Measurements from ENCODE around the gene RSPO3. TPM values are rescaled to one million over a fixed set of nuclear protein-coding genes. Genes with fewer than 3 reads are reported as not detected.

Gene RSPO3
- polyA plus RNA-seq, 2 of the 4 experiments (the other 2 are of a cell fraction) = 32.4 to 128 TPM

GRCh38 chr6:127128066-127128465 lies 9.6 kb downstream of the RSPO3 start:
- TF ChIP-seq, protein P1, sequence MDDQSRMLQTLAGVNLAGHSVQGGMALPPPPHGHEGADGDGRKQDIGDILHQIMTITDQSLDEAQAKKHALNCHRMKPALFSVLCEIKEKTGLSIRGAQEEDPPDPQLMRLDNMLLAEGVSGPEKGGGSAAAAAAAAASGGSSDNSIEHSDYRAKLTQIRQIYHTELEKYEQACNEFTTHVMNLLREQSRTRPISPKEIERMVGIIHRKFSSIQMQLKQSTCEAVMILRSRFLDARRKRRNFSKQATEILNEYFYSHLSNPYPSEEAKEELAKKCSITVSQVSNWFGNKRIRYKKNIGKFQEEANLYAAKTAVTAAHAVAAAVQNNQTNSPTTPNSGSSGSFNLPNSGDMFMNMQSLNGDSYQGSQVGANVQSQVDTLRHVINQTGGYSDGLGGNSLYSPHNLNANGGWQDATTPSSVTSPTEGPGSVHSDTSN (IDR thresholded peaks at IDR 0.05) = no peak
- no peak for TF ChIP-seq RARB (CRISPR knock-in tag; IDR thresholded peaks at IDR 0.05)
- TF ChIP-seq ZFP36 (IDR thresholded peaks at IDR 0.05; ENCODE audit: borderline replicate concordance, partially characterized antibody) = no peak
- TF ChIP-seq, protein P2, sequence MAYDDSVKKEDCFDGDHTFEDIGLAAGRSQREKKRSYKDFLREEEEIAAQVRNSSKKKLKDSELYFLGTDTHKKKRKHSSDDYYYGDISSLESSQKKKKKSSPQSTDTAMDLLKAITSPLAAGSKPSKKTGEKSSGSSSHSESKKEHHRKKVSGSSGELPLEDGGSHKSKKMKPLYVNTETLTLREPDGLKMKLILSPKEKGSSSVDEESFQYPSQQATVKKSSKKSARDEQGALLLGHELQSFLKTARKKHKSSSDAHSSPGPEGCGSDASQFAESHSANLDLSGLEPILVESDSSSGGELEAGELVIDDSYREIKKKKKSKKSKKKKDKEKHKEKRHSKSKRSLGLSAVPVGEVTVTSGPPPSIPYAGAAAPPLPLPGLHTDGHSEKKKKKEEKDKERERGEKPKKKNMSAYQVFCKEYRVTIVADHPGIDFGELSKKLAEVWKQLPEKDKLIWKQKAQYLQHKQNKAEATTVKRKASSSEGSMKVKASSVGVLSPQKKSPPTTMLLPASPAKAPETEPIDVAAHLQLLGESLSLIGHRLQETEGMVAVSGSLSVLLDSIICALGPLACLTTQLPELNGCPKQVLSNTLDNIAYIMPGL (CRISPR knock-in tag; IDR thresholded peaks at IDR 0.05; ENCODE audit: borderline replicate concordance) = no peak
- no peak for TF ChIP-seq SMC3 (IDR thresholded peaks at IDR 0.05)
- Histone ChIP-seq H3K27ac (peak overlapping the region in 1 of 2 experiments; percentile 22; a peak in 1 of 6 replicates), H3K4me3 (no peak overlapping the region), H3K9me3 (no peaks in the 10 kb centered on the region), H3K4me2 (peak overlapping the region; percentile 92), H3K4me1 (peaks cover 95% of the 10 kb centered on the region)
- ATAC-seq (no peak), DNase-seq (ENCODE audit: low read depth in 1 of 2, low spot score in 1 of 2) (no peak), FAIRE-seq (no peak)
- ChIA-PET CTCF (interaction anchor here (1.0 kb wide), 1 partner anchor 63 kb away, joined by 3 read pairs; no protein-coding TSS in a partner anchor), POLR2A (no interaction called here)
- WGBS (ENCODE audit: missing lambda C conversion rate) = 39% methylated on average over 1 of the region's 1 CpG

GRCh38 chr6:127129251-127129650 lies 10.8 kb downstream of the RSPO3 start:
- CTCF ChIA-PET = interaction anchor here (1.0 to 2.1 kb wide), 2 partner anchors 8 to 62 kb away, joined by 3 to 12 read pairs; no protein-coding TSS in a partner anchor
- FAIRE-seq = no peak
- H3K4me2 ChIP-seq = peak overlapping the region; percentile 92

GRCh38 chr6:127131275-127131674 lies 12.8 kb downstream of the RSPO3 start:
- Histone ChIP-seq H3K4me3 (no peak overlapping the region), H3K4me2 (peak overlapping the region; percentile 92), H3K9me3 (no peaks in the 10 kb centered on the region), H3K27ac (peak overlapping the region; percentile 21 to 57; a peak in 4 of 6 replicates), H3K4me1 (peaks cover 86% of the 10 kb centered on the region)
- POLR2A ChIA-PET = no interaction called here
- peak in 1 of 2 experiments; percentile 28; a peak in 3 of 6 replicates for ATAC-seq
- WGBS (ENCODE audit: missing lambda C conversion rate) = 44% methylated on average over 3 of the region's 3 CpGs
- DNase-seq (ENCODE audit: low read depth in 1 of 2, low spot score in 1 of 2) = no peak
- CTCF ChIA-PET = interaction anchor here (2.1 kb wide), 1 partner anchor 10 kb away, joined by 12 read pairs; no protein-coding TSS in a partner anchor
- FAIRE-seq = no peak
- TF ChIP-seq NFE2L2 (conservative IDR thresholded peaks at IDR 0.05; ENCODE audit: low read length) (no peak), BCL3 (IDR thresholded peaks at IDR 0.05) (no peak), EHMT2 (IDR thresholded peaks at IDR 0.05; ENCODE audit: low read depth) (0 out of 2 replicates have a peak, but pooled peaks have one; percentile 10), ATOH8 (CRISPR knock-in tag; IDR thresholded peaks at IDR 0.05; ENCODE audit: low read depth) (no peak)

More at GRCh38 chr6:127129251-127129650, 10.8 kb downstream of the RSPO3 start:
- Histone ChIP-seq H3K9me3 (no peaks in the 10 kb centered on the region), H3K4me3 (no peak overlapping the region), H3K27ac (peak overlapping the region in 1 of 2 experiments; percentile 25; a peak in 1 of 6 replicates), H3K4me1 (peaks cover 99% of the 10 kb centered on the region)
- ATAC-seq (no peak), DNase-seq (ENCODE audit: low read depth in 1 of 2, low spot score in 1 of 2) (no peak)
- TF ChIP-seq CBX2 (IDR thresholded peaks at IDR 0.05; ENCODE audit: borderline replicate concordance, low read depth) = no peak
- no peak for TF ChIP-seq MAFK (IDR thresholded peaks at IDR 0.05; ENCODE audit: partially characterized antibody)
- TF ChIP-seq RARB (CRISPR knock-in tag; IDR thresholded peaks at IDR 0.05) = no peak
- TF ChIP-seq HES2 (IDR thresholded peaks at IDR 0.05) = no peak
- TF ChIP-seq ZFP36 (IDR thresholded peaks at IDR 0.05; ENCODE audit: borderline replicate concordance, partially characterized antibody) = no peak
- TF ChIP-seq ELK1 (IDR thresholded peaks at IDR 0.05; ENCODE audit: low read depth, low read length) = no peak
- no peak for TF ChIP-seq NR3C1 (IDR thresholded peaks at IDR 0.05)
- POLR2A ChIA-PET = no interaction called here
- 77% methylated on average over 4 of the region's 4 CpGs for WGBS (ENCODE audit: missing lambda C conversion rate)
